ENCODE results near the gene LBX2. TPM values are rescaled to one million over a fixed set of nuclear protein-coding genes. Genes with fewer than 3 reads are reported as not detected.

The LBX2 gene
- total and polyA plus RNA-seq, 9 of the 15 experiments (the other 6 are each of a cell fraction or from before 2014, with no cell fraction given) = 0.39 to 6.2 (median 1.8) TPM; not detected in 1

- TF ChIP-seq HNRNPL (IDR thresholded peaks at IDR 0.05; ENCODE audit: low read depth, low read length) = no peak; the same call in 1 of the 2 replicates
- TF ChIP-seq PTRF (tag; IDR thresholded peaks at IDR 0.05) = no peak
- TF ChIP-seq MITF (IDR thresholded peaks at IDR 0.05) = no peak; the same call in 1 of the 2 replicates
- no peak for TF ChIP-seq ZNF57 (CRISPR knock-in tag; IDR thresholded peaks at IDR 0.05)
- no peak for TF ChIP-seq NUFIP1 (IDR thresholded peaks at IDR 0.05; ENCODE audit: partially characterized antibody)
- TF ChIP-seq POLR2AphosphoS5 (IDR thresholded peaks at IDR 0.05; ENCODE audit: control insufficient read depth, insufficient read depth, low read depth, low read length) = peak; percentile 88
- TF ChIP-seq HOXB6 (CRISPR knock-in tag; IDR thresholded peaks at IDR 0.05; ENCODE audit: borderline replicate concordance) = no peak
- TF ChIP-seq HNRNPH1 (optimal IDR thresholded peaks at IDR 0.05; ENCODE audit: low read depth, low read length) = no peak
- TF ChIP-seq ZNF780A (CRISPR knock-in tag; IDR thresholded peaks at IDR 0.05) = no peak
- TF ChIP-seq ZNF121 (CRISPR knock-in tag; conservative IDR thresholded peaks at IDR 0.05) = no peak
- TF ChIP-seq BRD4 (IDR thresholded peaks at IDR 0.05) = peak; percentile 72; the same call in 1 of the 2 replicates
- TF ChIP-seq SIRT6 (IDR thresholded peaks at IDR 0.05; ENCODE audit: low read depth, low read length) = no peak
- peak; percentile 47 for TF ChIP-seq ZNF592 (IDR thresholded peaks at IDR 0.05)
- TF ChIP-seq ZNF764 (CRISPR knock-in tag; IDR thresholded peaks at IDR 0.05; ENCODE audit: low read depth) = no peak
- no peak for TF ChIP-seq SFPQ (IDR thresholded peaks at IDR 0.05; ENCODE audit: low read depth, low read length)
- TF ChIP-seq TRIM24 (IDR thresholded peaks at IDR 0.05) = 0 out of 4 replicates have a peak, but pooled peaks of 1 of the 2 experiments have one; percentile 23
- TF ChIP-seq ZNF644 (tag; IDR thresholded peaks at IDR 0.05; ENCODE audit: low read depth) = peak; percentile 81; the same call in 1 of the 2 replicates
- TF ChIP-seq KLF10 (CRISPR knock-in tag; IDR thresholded peaks at IDR 0.05) = no peak
- TF ChIP-seq SNIP1 (IDR thresholded peaks at IDR 0.05; ENCODE audit: low read depth) = no peak
- no peak for TF ChIP-seq IRF2 (CRISPR knock-in tag; IDR thresholded peaks at IDR 0.05)
These were observed 30.2 kb upstream of the LBX2 start, which contains the start of the genes AUP1 and HTRA2 (continued) for GRCh38 chr2:74529357-74530238.

All from K562 (cell line).